Measurements from ENCODE around the gene KY. TPM values are rescaled to one million over a fixed set of nuclear protein-coding genes. Genes with fewer than 3 reads are reported as not detected.

Gene KY
- total and polyA plus RNA-seq, 2 of the 8 experiments (the other 6 are each of a cell fraction or from before 2014, with no cell fraction given), result not detected

- TF ChIP-seq CHD7 (IDR thresholded peaks at IDR 0.05; ENCODE audit: insufficient replicate concordance, low read length) (no peak), POLR2A (IDR thresholded peaks at IDR 0.05; ENCODE audit: control extremely low read depth in 1 of 2, low read depth in 2 of 2, low read length in 2 of 2) (no peak), TBP (IDR thresholded peaks at IDR 0.05; ENCODE audit: low read depth, low read length) (no peak), CHD1 (IDR thresholded peaks at IDR 0.05; ENCODE audit: low read depth, low read length) (no peak), CREB1 (IDR thresholded peaks at IDR 0.05) (no peak), RFX5 (IDR thresholded peaks at IDR 0.05; ENCODE audit: borderline replicate concordance, low read depth, low read length) (no peak), SUZ12 (IDR thresholded peaks at IDR 0.05; ENCODE audit: low read length) (no peak), ZNF274 (IDR thresholded peaks at IDR 0.05; ENCODE audit: borderline replicate concordance, extremely low read depth, low read length) (no peak)
Measured at GRCh38 chr3:134667956-134668355, 17.1 kb upstream of the KY start (continued).

Measured in H1 (cell line).